Stimulated activated CD8-positive, alpha-beta memory T cell treated with anti-CD3 and anti-CD28 coated beads, Interleukin-12 subunit alpha, Interleukin-12 subunit beta, amount 100 ng/mL, for 24 hours (primary cell): ENCODE data around the gene RMDN3.

Experiments used
- DNase-seq: peaks from one replicate; pipeline ENCODE4 v3.0.0-alpha.2; 2020; ENCODE audit errors: extremely low read depth

The RMDN3 gene

DNA sequence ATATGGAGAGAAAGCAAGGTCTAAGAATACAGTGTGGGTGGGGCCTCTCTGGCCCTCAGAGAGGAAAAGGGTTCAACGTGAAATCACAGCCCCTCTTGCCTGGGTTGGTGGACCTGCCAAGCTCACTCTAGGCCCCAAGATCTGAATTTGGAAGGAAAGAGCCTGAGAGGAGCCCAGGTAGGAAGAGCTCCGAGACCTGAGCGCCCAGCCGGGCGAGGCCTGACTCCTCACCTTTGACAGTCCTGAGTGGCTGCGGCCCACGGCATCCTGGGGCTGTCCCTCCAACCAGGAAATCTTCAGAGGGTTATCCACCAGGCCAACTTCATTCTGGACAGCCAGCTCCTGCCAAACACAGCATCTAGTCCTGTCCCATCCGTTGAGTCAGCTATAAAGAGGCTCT, 18.4 kb upstream of the RMDN3 start:
- no peak for DNase-seq

DNA sequence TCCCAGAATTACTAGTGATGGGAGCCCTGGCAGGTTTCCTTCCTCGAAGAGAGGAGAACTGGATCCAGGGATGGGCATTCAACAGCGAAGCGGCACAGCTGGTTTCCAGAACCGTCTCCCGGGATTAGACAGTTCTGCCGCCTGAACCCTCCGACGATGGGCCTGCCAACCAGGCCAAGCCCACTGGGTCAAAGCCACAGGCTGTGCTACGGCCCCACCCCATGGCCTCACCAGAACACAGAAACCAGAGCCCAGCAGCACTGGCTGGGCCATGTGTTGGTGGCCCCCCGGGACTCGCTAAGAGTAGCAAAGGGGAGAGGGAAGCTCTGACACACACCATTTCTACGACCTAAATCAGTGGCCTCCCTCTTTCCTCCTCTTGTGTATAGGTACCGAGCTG, 17.0 kb upstream of the RMDN3 start:
- no peak for DNase-seq

DNA sequence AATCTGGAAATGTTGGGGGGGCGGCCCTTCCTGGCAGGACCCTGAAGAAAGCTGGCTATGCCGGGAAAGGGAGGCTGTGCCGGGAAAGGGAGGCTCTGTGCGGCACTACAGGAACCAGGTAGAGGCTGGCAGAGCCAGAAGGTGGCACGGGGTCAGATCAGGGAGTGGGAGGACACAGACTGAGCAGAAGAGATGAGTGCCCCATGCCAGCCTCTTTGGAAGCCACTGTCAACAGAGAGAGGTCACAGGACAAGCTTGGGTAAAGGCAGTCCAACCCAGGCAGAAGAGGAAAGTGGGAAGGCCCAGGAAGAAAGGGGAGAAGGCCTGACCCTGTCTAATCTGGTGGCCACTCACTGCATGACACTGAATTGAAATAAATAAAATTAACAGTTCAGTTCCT, 16.2 kb upstream of the RMDN3 start:
- DNase-seq = no peak

DNA sequence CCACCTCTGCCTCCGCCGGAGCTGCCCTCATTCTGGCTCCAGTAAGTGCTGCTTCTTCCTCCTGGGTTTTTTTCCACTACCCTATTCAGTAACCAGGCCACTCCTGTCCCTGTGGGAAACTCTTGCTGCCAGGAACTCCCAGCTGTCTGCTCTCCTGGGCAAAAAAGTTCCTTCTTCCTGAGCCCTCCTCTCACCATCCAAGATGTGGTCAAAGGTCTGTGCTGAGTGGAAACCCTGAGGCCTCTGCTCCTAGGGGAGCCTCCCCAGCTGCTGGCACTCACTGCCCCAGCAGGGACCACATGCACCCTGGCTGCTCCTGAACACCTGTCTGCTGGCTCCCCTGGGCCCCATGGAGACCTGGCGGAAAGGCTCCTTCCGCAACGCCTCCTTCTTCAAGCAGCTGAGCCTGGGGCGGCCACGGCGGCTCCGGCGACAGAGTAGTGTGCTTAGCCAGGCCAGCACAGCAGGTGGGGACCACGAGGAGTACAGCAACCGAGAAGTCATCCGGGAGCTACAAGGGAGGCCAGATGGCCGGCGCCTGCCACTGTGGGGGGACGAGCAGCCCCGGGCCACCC, 15.2 kb upstream of the RMDN3 start:
- no peak for DNase-seq

DNA sequence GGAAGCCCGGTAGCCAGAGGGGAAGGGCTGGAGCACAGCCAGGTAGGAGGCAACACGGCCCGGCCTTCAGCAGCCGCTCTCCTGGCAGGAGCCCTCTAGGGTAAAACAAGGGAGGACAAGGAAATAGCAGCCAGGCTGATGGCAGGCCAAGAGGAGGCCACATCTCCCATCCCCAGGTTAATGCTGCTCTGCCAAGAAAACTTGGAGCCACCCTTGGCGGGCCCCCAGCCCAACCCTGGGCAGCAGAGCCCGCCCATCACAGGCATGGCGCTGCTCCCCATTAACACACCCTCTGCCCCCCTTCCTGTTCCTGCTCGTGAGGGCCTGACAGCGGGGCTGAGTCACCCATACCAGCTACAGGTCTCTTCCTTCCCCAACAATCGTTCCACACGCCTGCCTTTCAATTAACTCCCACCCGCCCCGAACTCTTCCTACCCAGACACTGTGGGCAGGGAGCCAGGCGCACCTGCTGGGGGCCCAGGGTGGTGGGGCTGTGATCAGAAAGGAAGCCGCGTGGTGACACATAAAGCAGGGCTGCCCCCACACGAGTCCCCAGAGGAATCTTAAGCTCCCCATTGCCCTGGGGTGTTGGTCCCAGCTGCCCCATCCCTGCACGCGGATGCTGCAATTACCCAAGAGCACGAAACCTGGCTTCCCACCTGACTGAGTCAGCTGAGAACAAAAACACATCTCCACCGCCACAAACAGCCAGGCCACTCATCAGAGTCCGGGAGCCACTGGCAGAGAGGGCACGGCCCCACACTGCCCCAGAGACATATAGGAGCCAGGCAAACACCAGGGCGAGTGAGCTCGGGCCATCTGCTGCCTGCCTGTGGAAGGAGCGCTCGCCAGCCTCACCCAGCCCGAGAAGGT, 14.5 kb upstream of the RMDN3 start, which contains the start of gene C15orf62:
Gene C15orf62 (plus strand): TSS at position 707 of the 873 bp plus-strand sequence. CDS start 516 bp downstream, outside the sequence.
- DNase-seq = no peak

DNA sequence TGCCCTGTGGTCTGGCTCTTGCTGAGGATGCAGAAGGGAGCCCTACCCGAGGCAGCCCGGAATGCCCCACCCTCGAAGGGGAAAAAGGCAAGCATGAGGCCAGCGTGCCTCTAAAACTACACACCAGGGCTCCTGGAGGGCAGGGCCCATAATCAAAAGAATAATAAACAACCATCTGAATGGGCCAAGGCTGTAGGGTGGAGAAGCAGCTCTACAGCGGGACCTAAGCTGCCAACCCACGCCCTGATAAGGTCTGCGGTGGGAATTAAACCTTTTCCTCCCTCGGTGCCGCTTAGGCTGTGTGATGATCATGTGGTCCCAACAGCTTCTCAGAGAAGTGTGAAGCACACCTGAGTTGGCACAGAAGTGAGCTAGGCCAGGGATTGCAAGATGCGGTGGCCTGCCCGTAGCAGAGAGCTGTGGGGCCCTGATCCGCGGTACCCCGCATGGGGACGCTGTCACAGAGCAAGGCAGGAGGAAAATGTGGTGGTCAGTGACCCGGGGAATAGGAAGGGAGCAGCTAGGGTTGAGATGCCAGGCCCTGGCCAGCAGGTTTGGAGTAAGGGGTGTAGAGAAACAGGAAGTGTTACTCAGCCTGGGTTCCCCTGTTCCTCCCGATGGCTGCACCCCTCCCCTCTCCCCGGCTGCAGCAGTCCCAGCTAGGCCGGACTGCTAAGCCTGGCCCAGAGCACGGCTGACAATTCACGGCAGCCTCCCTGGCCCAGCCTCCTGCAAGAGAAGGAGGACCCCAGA, 13.6 kb upstream of the RMDN3 start:
- no peak for DNase-seq

DNA sequence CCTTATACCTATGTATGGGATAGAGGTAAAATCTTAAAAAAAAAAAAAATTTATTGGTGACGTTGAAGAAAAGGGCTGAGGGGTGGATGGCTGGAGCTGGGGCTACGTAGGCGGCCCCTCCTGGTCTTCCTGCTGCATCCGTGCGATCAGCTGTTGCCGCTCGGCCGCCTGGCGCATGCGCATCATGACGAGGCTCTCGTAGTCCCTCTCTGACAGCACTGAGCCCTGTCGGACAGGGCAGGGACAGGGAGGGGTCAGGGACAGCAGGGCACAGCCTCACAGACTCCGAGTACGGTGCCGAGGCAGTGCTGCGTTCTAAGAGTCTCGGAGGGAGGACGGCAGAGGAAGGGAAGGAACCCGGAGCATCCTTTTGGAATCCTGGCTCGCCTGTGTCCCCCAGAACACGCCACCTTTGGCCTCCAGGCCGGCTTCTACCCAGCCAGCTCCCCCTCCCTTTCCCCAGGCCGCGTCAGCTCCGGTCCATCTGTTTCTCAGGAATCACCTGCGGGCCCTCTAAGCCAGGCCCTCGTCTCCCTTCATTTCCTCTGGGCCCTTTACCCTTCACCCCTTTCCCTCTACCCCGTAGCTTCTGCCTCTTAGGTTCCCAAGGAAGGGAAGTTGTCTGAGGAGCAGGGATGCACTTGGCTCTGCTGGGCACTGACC, 12.9 kb upstream of the RMDN3 start:
- DNase-seq = no peak

DNA sequence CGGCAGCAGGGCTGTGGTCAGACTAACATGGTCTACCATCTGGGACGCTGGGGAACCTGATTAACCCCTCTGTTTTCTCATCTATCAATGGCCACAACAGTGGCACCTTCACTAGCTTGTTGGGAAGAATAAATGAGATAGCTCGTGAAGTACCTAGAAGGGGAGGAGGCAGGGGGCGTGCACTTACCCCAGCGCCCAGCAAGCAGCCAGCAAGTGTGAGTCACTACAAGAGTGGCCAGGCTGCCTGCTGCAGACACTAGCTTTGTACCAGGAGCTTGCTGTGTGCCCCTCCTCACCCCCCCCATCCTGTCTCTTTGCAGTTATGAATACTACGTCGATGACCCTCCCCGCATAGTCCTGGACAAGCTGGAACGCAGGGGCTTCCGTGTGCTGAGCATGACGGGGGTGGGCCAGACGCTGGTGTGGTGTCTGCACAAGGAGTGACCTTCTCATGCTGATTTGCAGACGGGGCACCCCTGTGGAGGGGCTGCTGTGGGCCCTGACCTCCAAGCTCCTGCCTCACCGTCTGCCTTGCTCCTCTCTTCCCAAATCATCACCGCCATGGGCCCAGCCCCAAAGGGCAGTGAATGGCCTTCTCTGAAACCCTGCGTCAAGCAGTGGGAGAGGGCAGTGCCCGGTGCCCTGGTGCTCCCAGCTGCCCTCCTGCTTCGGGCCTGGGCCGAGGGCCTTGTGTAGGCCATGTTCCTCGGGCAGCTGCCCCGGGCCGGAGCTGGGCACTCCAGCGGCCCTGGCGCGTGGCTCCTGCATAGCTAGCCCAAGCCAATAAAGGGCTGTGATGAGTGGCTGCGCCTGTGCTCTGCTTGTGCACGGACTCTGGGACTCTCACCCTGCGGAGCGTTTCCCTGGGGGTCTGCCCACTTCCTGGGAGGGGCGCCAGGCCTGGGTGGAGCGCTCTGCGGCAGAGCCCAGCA, 12.1 kb upstream of the RMDN3 start:
- DNase-seq = no peak

DNA sequence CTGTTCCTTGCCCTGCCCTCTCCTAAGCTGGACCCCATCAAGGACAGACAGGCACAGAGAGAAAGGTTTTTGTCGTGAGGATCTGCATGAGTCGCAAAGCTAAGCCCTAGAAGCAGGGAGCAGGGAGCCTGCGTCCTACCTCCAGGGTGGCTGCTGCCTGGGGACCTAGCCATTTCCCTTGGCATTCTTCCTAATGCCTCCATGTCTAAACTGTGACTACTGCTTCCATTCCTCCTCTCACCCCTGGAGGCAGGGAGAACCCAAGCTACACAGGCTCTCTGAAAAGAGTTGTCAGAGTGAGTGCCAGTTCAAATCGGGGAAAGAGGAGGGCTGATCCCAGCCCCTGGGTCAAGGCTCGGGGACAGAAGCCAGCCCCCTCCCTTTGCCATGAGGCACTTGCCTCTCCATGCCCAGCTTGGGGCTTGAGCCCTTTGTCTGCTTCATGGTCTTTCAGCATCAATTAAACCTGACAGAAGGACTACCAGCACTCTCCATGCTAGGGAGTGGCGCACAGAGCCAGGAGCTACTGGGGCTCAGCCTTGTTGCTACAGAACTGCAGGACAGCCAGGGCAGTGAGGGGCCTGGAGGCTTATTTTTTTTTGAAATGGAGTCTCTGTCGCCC, 11.3 kb upstream of the RMDN3 start:
- DNase-seq = no peak

DNA sequence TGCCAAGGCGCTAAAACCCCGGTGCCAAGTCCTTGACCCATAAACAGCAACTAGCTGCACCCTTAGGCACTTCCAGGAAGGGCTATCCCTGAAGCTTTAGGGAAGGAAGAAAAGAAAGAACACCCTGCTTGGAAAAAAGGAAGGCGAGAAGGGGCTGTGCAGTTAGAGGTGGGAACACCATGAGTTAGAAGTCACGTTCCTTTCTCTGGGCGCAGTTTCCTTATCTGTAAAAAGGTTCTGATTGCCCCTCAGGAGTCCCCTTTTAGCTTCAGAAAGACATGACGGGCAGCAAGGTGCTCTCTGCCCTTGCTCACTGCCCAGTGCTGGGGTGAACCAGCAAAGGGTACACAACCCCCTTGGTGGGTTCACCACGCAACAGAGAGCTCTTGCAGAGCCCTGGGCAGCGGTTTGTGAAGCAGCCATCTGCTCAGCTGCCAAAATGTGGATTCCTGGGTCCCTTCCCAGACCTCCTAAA, 9.6 kb upstream of the RMDN3 start:
- no peak for DNase-seq

DNA sequence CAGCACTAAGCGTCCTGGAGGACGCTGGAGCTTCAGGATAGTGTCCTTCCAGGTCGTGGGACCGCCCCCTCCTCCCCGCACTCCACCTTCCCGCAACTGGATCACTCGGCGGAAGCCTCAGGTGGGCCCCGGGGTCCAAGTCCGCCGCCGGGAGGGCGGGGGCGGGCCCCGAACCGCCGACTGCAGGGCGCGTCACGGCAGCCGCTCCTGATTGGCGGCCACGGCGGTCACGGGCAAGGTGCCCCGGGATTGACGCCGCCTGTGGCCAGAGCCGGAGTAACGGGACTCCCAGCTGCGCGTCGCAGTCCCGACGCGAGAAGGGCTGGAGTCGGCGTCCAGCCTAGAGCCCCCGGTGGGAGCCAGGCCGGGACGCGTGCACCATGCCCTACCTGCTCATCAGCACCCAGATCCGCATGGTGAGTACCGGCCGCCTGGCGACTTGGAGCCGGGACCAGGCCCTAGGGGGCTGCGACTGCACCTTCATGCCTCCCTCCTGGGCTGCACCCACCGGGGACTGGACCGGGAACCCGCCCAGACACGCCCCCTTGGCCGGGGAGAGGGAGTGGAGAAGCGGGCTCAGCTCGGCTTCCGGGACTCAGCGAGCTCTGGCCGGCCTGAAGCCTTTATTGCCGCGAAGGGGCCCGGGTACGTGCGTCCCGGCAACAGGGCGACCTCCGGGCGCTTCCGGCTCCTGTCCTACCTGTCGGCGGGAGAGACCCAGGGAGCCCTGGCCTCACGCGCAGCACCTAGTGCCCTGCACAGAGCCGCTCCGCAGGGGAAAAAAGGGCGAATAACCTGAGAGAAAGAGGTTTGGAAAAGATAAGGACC, 9.0 kb upstream of the RMDN3 start, which contains the start of gene GCHFR:
Gene GCHFR (plus strand): TSS at position 268 of the 828 bp plus-strand sequence. CDS start 113 bp downstream, at position 381.
- DNase-seq = no peak

DNA sequence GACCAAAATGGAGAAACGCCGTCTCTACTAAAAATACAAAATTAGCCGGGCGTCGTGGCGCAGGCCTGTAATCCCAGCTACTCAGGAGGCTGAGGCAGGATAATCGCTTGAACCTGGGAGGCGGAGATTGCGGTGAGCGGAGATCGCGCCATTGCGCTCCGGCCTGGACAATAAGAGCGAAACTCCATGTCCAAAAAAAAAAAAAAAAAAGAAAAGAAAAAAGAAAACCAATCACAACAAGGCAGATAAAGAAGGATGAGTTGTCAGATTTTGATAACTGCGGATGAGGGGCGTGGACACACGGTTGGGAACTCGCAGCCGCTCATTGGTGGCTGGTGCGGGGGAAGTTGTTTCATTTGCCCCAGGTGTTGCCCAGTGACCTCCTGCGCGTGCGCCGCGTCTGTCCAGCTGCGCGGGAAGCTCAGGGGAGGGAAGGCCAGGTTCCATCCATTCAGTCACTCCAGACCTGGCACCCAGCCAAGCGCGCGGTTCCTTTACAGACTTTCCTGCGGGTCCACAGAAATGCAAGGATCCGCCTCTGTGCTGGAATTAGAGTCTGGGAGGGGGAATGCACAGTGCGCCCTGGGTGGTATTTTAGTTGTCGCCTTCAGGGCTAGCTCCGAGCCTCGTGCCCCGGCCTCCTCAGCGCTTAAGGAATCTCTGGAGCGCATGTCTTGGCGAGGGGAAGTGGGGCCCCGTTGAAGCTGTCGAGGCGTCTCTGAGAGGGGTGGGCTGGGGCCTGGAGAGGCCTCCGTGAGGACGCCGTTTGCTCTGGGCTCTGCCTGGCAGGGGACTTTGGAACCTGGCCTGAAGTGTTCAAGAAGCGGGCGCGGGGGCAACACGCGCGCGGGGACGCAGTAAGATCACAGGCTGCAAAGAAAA, 8.1 kb upstream of the RMDN3 start:
- DNase-seq = no peak

DNA sequence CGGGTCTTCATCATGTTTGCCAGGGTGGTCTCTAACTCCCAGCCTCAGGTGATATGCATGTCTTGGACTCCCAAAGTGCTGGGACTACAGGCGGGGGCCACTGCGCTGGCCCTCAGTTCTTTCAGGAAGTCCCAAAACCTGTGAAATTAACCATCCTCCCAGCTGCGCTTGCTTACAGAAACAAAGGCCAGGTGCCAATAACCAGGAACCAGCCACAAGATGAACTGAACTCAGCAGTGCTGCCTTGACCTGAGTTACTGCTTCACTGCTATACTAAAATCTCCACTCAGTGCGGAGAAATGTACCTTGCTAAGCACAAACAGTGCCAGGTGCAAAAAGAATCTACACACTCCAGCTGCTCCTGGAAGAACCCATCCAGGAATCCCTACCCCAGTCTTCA, 4.9 kb upstream of the RMDN3 start:
- DNase-seq = no peak

DNA sequence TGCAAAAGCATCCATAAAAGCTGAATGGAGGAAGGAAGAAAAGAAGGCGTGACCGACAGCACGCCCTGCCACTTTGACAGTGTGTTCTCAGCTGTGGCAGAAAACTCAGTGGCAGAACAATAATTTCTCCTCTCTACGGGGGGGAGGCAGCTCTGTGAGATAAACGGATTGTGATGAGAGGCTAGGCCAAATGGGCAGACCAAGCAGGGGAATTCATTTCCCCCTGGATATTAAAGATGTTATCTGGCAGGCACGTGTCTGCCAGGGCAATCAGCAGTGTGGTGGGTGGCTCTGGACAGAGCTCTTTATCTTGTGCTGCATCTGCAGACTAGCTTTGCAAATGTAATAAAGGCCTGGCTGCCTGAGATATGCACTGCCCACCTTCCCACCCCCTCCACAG, 1.9 kb upstream of the RMDN3 start:
- DNase-seq = no peak

DNA sequence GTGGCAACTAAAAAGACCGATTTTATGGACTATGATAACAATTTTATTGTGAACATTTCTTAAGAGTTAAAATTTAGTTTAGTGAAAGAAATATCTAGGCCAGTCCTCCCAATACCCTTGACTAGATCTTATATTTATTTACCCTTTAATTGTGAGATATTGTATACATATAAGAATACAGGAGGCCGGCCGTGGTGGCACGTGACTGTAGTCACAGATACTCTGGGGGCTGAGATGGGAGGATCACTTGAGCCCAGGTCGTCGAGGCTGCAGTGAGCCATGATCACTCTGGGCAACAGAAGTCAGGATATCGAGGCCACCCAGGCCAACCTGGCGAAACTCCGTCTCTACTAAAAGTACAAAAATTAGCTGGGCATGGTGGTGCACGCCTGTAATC, 756 bp upstream of the RMDN3 start:
- no peak for DNase-seq

DNA sequence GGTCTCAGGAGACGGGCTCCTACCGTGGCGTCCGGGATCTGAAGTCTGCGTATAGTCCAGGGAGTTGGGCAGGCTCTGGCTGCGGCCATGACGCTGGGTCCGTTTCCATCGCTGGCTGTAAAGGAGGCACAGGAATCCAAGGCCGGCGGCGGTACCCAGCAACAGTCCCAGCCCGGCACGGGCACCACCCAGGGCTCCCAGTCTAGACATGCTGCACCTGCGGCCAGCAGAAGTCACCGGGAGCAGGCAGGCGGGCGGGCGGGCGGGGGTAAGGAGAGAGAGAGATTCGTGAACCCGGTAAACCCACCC, 526 bp downstream of the RMDN3 start:
- no peak for DNase-seq

DNA sequence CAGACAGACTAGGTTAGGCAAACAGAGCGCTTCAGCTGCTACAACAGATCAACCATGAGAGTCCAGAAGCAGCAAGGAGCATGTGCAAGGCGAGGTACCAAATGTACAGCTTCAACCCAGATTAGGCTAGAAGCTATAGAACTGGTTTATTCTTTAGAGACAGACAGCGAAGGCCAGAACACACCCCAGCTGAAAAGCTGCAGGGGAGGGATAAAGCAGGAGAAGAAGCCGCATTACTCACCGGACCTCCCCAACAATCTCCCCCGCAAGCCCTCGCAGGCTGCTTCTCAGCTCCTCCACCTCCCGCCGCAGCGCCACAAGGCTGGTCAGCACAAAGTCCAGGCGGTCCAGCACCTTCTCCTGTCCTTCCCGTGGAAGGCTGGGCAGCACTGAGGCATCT, 3.3 kb downstream of the RMDN3 start:
- DNase-seq = no peak

DNA sequence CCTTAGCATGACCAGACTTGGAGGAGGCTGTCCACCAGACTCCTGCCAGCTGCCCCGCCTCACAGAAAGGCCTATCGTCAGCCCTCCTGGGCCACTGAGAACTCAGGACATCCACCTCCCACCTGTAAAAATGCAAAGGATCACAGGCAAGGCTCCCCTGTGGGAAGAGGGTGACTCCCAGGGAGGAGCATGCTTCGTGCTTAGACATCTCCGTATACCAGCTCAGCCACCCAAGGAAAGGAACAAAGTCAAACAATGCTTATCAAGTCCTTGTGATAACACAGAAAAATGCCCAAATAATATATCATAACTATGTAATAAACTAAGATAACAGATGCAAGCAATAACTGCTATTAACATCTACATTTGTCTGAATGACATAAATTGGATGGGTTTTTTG, 4.2 kb downstream of the RMDN3 start:
- no peak for DNase-seq
